Epithelial cell of proximal tubule (primary cell): ENCODE measurements around the gene RXRA. TPM values are rescaled to one million over a fixed set of nuclear protein-coding genes. Genes with fewer than 3 reads are reported as not detected.

Experiments
- DNase-seq: peaks from one replicate; pipeline ENCODE4 v3.0.0-alpha.2; 2011; ENCODE audit warnings: low read depth
- H3K4me3 ChIP-seq: 2 replicates; pipeline ENCODE4 v1.5.1; 2011; ENCODE audit warnings: low read depth, mild to moderate bottlenecking, low read length
- total RNA-seq: library from RNA; depleted of rRNA; stranded (reverse); fragments of >200 nt; gene quantifications from 2 replicates; pipeline ENCODE4 v1.2.3, GENCODE V29; 2015
- TF ChIP-seq, protein P1 (sequence below): conservative IDR thresholded peaks from 2 replicates; pipeline ENCODE4 v1.5.1; 2012; ENCODE audit warnings: low read depth, mild to moderate bottlenecking, low read length

RXRA gene
- total RNA-seq = 8.4 and 19.1 TPM in 2 replicates

DNA sequence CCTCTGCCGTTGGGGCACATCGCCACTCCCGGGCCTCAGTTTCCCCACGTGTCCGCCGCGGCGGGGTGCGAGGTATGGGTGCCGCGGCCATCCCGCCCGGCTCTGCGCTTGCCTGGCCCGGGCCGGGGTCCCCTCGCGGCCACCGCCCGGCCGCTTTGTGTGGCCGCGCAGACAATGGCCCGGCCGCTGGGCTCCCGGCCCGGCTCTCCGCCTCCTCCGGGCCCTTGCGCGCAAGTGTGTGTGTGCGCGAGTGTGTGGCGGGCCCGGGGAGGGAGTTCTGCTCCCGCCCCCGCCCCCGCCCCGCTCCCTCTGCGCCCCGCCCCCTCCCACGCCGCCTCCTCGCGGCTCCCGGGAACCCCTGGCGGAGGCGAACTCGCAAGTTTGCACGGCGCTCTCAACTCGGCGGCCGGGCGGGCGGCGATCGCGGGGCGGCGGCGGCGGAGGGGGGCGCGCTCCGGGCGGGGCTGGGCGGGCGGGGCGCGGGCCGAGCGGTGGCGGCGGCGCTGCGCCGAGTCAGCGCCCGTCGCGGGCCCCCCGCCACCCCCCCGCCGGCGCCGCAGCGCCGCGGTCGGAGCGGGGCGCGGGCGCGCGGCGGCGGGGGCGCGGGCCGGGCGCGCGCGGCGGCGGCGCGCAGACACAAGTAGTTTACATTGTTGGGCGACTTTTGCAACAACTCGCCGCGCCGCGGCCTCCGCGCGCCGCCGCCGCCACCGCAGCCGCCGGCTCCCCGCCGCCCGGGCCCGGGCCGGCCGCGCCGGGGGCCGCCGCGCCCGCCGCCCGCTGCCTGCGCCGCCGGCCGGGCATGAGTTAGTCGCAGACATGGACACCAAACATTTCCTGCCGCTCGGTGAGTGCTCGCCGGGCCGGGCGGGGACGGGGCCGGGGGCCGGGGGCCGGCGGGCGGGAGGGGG, at the start of gene RXRA:
Gene RXRA, plus strand, starts transcription at position 643 of the 911 bp plus-strand sequence. Its CDS starts 177 bp downstream, at position 820.
- DNase-seq = no peak
- peak within 1 kb of the TSS; percentile 85 for H3K4me3 ChIP-seq
- TF ChIP-seq, protein P1, sequence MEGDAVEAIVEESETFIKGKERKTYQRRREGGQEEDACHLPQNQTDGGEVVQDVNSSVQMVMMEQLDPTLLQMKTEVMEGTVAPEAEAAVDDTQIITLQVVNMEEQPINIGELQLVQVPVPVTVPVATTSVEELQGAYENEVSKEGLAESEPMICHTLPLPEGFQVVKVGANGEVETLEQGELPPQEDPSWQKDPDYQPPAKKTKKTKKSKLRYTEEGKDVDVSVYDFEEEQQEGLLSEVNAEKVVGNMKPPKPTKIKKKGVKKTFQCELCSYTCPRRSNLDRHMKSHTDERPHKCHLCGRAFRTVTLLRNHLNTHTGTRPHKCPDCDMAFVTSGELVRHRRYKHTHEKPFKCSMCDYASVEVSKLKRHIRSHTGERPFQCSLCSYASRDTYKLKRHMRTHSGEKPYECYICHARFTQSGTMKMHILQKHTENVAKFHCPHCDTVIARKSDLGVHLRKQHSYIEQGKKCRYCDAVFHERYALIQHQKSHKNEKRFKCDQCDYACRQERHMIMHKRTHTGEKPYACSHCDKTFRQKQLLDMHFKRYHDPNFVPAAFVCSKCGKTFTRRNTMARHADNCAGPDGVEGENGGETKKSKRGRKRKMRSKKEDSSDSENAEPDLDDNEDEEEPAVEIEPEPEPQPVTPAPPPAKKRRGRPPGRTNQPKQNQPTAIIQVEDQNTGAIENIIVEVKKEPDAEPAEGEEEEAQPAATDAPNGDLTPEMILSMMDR = no peak

DNA sequence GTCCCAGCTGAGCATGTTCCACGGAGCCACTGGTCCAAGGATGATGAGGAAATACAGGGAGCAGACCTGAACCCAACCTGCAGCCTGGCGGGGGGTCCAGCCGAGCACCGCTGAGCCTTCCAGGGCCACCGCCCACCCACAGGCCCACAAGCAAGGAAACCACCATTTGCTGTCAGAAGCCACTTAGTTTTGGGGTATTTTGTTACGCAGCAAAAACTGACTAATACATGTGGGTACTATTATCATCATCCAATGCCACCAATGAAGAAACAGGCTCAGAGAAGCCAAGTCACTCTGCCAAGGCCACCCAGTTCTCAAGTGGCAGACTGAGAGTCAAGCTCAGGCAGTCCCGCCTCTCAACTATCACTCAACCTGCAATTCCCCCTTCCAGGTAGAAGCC, 48.0 kb upstream of the RXRA start:
- no peak overlapping the region for H3K4me3 ChIP-seq
- TF ChIP-seq, protein P1 = no peak
- DNase-seq = no peak

DNA sequence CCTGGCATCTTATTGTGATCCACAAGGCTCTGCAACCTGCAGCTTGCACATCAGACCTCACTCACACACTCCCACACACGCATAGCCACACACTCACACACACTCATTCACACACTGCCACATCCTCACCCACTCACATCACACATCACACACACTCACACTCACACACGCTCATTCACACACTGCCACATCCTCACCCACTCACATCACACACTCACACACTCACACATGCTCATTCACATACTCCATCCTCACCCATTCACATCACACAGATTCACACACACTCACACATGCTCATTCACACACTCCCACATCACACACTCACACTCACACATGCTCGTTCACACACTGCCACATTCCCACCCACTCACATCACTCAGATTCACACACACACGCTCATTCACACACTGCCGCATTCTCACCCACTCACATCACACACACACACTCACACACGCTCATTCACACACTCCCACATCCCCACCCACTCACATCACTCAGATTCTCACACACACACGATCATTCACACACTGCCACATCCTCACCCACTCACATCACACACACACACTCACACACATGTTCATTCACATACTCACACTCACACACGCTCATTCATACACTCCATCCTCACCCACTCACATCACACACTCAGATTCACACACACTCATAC, 47.1 kb upstream of the RXRA start:
- TF ChIP-seq, protein P1 = no peak
- H3K4me3 ChIP-seq = no peak overlapping the region
- DNase-seq = no peak

DNA sequence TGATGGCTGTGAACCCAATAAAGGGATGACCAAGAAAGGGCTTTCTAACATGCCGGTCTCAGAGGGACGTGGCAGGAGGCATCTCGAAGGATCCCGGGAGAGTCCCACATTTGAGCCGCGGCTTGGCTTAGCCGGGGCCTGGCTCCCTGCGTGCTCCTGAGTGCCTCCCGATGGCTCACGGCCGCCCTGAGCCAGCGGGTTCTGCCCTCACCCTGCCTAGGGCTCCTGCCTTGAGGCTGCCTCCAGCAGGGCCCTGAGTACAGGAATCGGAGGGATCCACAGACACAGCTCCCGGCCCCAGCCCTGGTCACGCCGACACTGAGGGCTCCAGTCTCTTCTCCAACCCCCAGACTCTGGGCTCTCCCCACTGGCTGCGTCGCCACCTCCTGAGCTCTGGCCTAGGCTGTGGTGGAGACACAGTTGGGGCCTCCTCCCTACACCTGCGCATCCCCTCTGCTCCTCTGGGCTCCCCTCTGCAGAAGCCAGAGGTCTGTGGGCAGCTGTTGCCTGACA, 44.1 kb upstream of the RXRA start:
- no peak overlapping the region for H3K4me3 ChIP-seq
- TF ChIP-seq, protein P1 = no peak
- no peak for DNase-seq

DNA sequence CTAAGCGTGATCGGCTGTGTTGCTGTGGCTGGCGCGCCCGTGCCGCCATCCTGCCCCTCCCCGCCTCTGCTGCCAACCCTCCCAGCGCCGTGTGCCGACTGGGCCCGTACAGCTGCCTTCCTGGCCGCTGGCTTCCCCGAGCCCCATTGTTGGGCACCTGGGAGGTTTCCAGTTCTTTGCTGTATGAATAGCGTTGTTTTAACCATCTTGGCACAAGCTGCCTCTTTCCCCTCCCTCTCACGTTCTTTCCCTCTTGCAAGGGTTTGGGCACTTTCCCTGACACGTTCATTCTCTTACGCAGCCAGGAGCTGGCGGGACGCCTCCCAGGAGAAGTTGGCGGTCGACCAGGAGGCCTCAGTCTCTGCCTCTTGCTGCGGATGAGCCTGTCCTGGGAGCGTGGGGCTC, 43.1 kb upstream of the RXRA start:
- no peak overlapping the region for H3K4me3 ChIP-seq
- no peak for DNase-seq
- TF ChIP-seq, protein P1 = no peak

DNA sequence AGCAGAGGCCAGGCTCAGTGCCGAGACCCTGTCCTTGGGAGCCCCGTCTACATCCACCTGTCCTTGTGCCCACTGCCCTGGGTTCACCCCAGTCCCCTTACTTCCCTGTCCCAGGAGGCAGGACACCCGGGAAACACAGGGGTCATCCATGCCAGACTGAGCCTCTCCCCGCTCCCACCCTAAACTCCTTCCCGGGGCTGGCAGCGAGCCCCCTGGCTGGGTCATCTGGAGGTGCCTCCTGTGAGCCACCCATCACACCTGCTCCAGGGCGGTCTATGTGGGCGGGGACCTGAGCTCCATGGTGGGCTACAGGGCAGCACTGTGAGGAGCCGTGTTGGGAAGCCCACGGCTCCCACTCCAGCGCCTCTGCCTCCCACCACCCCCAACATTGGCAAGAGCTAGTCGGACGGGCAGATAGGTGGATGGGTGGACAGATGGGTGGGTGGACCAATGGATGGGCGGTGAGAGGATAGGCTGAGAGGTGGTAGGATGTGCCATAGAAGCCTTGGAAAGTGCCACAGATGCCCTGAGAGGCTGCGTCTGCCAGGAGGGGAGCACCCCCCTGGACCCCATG, 42.5 kb upstream of the RXRA start:
- TF ChIP-seq, protein P1 = no peak
- no peak overlapping the region for H3K4me3 ChIP-seq
- DNase-seq = no peak
